Measurements from ENCODE around the gene RTL1.

DNA sequence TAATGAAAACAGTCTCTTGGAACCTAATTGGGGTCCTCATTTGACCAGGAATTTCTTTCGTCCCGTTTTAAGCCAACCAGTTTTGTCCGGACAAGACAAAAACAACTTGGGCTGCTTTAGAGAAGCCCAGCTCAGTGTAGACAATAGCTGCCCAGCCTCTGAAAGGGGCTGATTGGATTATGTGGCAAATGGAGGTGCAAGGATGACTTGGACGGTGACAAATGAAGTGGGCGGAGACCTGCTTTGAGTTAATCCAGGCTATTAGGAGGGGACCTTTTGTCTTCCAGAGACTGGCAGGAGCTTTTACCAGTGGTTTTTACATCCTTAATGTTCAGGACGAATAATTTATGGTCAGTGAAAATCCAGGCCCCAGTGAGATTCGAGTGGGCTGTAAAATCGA, 72.8 kb downstream of the RTL1 start:
- TF ChIP-seq, protein P1, sequence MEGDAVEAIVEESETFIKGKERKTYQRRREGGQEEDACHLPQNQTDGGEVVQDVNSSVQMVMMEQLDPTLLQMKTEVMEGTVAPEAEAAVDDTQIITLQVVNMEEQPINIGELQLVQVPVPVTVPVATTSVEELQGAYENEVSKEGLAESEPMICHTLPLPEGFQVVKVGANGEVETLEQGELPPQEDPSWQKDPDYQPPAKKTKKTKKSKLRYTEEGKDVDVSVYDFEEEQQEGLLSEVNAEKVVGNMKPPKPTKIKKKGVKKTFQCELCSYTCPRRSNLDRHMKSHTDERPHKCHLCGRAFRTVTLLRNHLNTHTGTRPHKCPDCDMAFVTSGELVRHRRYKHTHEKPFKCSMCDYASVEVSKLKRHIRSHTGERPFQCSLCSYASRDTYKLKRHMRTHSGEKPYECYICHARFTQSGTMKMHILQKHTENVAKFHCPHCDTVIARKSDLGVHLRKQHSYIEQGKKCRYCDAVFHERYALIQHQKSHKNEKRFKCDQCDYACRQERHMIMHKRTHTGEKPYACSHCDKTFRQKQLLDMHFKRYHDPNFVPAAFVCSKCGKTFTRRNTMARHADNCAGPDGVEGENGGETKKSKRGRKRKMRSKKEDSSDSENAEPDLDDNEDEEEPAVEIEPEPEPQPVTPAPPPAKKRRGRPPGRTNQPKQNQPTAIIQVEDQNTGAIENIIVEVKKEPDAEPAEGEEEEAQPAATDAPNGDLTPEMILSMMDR (IDR thresholded peaks at IDR 0.05), result no peak
- TF ChIP-seq EZH2 (IDR thresholded peaks at IDR 0.05) (no peak), EZH2phosphoT487 (IDR thresholded peaks at IDR 0.05) (peak; percentile 91)
